Brain pericyte (primary cell): ENCODE data around the gene AHI1.

Experiments used
- DNase-seq: peaks from one replicate; pipeline ENCODE4 v3.0.0-alpha.2; 2012; ENCODE audit warnings: low read depth, low spot score

AHI1 gene

GRCh38 chr6:135233686-135234491 is 263.7 kb downstream of the AHI1 start:
- DNase-seq: no peak
